Activated CD4-positive, alpha-beta memory T cell treated with anti-CD3 and anti-CD28 coated beads for 36 hours (primary cell): ENCODE results near the gene RASSF4. TPM values are rescaled to one million over a fixed set of nuclear protein-coding genes. Genes with fewer than 3 reads are reported as not detected.

Experiments
- CTCF ChIA-PET: fragments of 350-600 bp; sonication (Branson Sonifier 250); formaldehyde crosslinking; loops from one replicate; lab custom pipeline; 2021; ENCODE audit warnings: antibody characterized with exemption, inconsistent platforms; lab: Charles Lee
- POLR2A ChIA-PET: fragments of 350-600 bp; sonication (Branson Sonifier 250); formaldehyde crosslinking; loops from one replicate; lab custom pipeline; 2021; ENCODE audit warnings: antibody characterized with exemption; lab: Charles Lee
- DNase-seq: peaks from one replicate; pipeline ENCODE4 v3.0.0-alpha.2; 2020
- H3K27ac Mint-ChIP-seq: one replicate; pipeline ENCODE4 v1.8.0; 2021; ENCODE audit warnings: mixed read lengths
- H3K27me3 Mint-ChIP-seq: one replicate; pipeline ENCODE4 v1.8.0; 2021; ENCODE audit warnings: mixed read lengths
- H3K36me3 Mint-ChIP-seq: one replicate; pipeline ENCODE4 v1.8.0; 2021; ENCODE audit warnings: mixed read lengths
- H3K4me1 Mint-ChIP-seq: one replicate; pipeline ENCODE4 v1.8.0; 2021; ENCODE audit warnings: low read depth, mixed read lengths
- H3K4me3 Mint-ChIP-seq: one replicate; pipeline ENCODE4 v1.8.0; 2021; ENCODE audit warnings: mild to moderate bottlenecking, mixed read lengths
- H3K9me3 Mint-ChIP-seq: one replicate; pipeline ENCODE4 v1.8.0; 2021; ENCODE audit warnings: mixed read lengths
- intact Hi-C: fragments of 100-400 bp; cut with micrococcal nuclease; formaldehyde crosslinking; loops from one replicate; pipeline ENCODE4 v1.15.1; 2023
- total RNA-seq, 2 experiments: library from RNA; stranded (reverse); gene quantifications; one replicate each; pipeline ENCODE4 v1.2.3, GENCODE V29; 2021

Gene RASSF4
- total RNA-seq, 2 experiments from 2014 or later: 0.77 to 1.1 TPM

- no peaks in the 10 kb centered on the region for H3K36me3 Mint-ChIP-seq
- DNase-seq: peak; percentile 29
- ChIA-PET POLR2A (interaction anchor here (0.6 kb wide), 1 partner anchor 606 kb away, joined by 7 read pairs; no protein-coding TSS in a partner anchor), CTCF (interaction anchor here (1.2 to 3.9 kb wide), 2 partner anchors 21 to 36 kb away, joined by 3 to 22 read pairs; no protein-coding TSS in a partner anchor)
- intact Hi-C loops: no loop called here
- no peaks in the 10 kb centered on the region for H3K9me3 Mint-ChIP-seq
- no peak overlapping the region for H3K4me3 Mint-ChIP-seq
- no peaks in the 10 kb centered on the region for H3K27me3 Mint-ChIP-seq
- H3K4me1 Mint-ChIP-seq: peaks cover 25% of the 10 kb centered on the region
- no peak overlapping the region for H3K27ac Mint-ChIP-seq
Observed at GRCh38 chr10:44968500-44969400, 9.1 kb downstream of the RASSF4 start.

DNA sequence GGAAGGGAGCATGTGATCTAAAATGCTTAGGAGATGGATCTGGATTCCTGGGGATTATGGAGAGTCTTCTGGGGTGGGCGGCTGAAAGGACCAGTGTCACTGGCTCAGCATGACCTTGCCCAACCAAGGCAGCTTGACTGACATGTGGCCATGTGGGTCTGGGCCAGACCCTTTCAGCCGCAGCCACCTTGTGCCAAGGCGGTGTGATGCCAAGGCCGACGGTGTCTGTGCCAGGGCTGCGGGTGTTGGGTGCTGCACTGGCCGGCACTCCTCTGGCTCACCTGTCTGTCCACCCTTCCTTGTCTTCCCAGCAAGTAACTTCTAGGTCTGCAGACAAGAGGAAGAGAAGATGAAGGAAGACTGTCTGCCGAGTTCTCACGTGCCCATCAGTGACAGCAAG, 10.3 kb downstream of the RASSF4 start:
- ChIA-PET CTCF (interaction anchor here (3.9 kb wide), 1 partner anchor 37 kb away, joined by 22 read pairs; no protein-coding TSS in a partner anchor), POLR2A (no interaction called here)
- no peaks in the 10 kb centered on the region for H3K9me3 Mint-ChIP-seq
- no peak for DNase-seq
- H3K27ac Mint-ChIP-seq: no peak overlapping the region
- peaks cover 25% of the 10 kb centered on the region for H3K4me1 Mint-ChIP-seq
- H3K4me3 Mint-ChIP-seq: no peak overlapping the region
- no peaks in the 10 kb centered on the region for H3K36me3 Mint-ChIP-seq
- no peaks in the 10 kb centered on the region for H3K27me3 Mint-ChIP-seq
- intact Hi-C loops: no loop called here

- CTCF ChIA-PET: interaction anchor here (3.9 kb wide), 1 partner anchor 38 kb away, joined by 22 read pairs; no protein-coding TSS in a partner anchor
Observed at GRCh38 chr10:44970812-44971395, 11.3 kb downstream of the RASSF4 start.

GRCh38 chr10:44971434-44971833, 11.8 kb downstream of the RASSF4 start:
- no peaks in the 10 kb centered on the region for H3K36me3 Mint-ChIP-seq
- ChIA-PET CTCF (no interaction called here), POLR2A (no interaction called here)
- H3K27me3 Mint-ChIP-seq: no peaks in the 10 kb centered on the region
- no peaks in the 10 kb centered on the region for H3K9me3 Mint-ChIP-seq
- no peak overlapping the region for H3K27ac Mint-ChIP-seq
- no peak overlapping the region for H3K4me3 Mint-ChIP-seq
- peaks cover 18% of the 10 kb centered on the region for H3K4me1 Mint-ChIP-seq
- intact Hi-C loops: no loop called here
- no peak for DNase-seq

More at GRCh38 chr10:44970812-44971395, 11.3 kb downstream of the RASSF4 start:
- no peaks in the 10 kb centered on the region for H3K9me3 Mint-ChIP-seq
- H3K36me3 Mint-ChIP-seq: no peaks in the 10 kb centered on the region
- peaks cover 23% of the 10 kb centered on the region for H3K4me1 Mint-ChIP-seq
- no peak for DNase-seq
- intact Hi-C loops: no loop called here
- POLR2A ChIA-PET: no interaction called here
- no peak overlapping the region for H3K4me3 Mint-ChIP-seq
- no peak overlapping the region for H3K27ac Mint-ChIP-seq
- H3K27me3 Mint-ChIP-seq: no peaks in the 10 kb centered on the region

GRCh38 chr10:44971935-44972757, 12.5 kb downstream of the RASSF4 start:
- H3K36me3 Mint-ChIP-seq: no peaks in the 10 kb centered on the region

DNA sequence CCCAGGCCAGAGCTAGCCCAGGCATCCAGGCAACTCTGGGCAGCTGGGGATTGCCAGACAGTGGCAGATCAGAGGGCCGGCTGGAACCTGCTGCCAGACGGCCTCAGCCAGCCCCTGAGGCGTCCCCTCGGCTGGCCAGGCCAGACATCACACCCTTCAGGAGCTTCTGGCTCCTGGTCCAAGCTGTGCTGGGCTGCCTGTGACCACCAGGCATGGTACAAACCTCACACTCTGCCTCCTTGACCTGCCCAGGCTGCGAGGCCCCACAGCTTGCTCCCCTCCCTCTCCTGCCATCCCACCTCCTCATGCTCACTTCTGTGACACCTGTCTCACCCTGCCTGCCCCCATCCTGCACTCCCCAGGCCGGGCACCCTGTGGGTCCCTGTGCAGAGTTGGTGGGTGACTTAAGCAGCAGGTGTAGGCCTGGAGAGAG, 13.3 kb downstream of the RASSF4 start:
- CTCF ChIA-PET: interaction anchor here (2.3 kb wide), 1 partner anchor 40 kb away, joined by 28 read pairs; no protein-coding TSS in a partner anchor
- intact Hi-C loops: no loop called here
- Mint-ChIP-seq H3K36me3 (no peaks in the 10 kb centered on the region), H3K27ac (no peak overlapping the region), H3K9me3 (no peaks in the 10 kb centered on the region), H3K27me3 (no peaks in the 10 kb centered on the region), H3K4me3 (no peak overlapping the region), H3K4me1 (peaks cover 15% of the 10 kb centered on the region)
- POLR2A ChIA-PET: no interaction called here
- no peak for DNase-seq

More at GRCh38 chr10:44971935-44972757, 12.5 kb downstream of the RASSF4 start:
- intact Hi-C loops: no loop called here
- Mint-ChIP-seq H3K4me1 (peaks cover 17% of the 10 kb centered on the region), H3K27ac (no peak overlapping the region), H3K9me3 (no peaks in the 10 kb centered on the region), H3K27me3 (no peaks in the 10 kb centered on the region), H3K4me3 (no peak overlapping the region)
- no peak for DNase-seq
- ChIA-PET POLR2A (no interaction called here), CTCF (no interaction called here)

DNA sequence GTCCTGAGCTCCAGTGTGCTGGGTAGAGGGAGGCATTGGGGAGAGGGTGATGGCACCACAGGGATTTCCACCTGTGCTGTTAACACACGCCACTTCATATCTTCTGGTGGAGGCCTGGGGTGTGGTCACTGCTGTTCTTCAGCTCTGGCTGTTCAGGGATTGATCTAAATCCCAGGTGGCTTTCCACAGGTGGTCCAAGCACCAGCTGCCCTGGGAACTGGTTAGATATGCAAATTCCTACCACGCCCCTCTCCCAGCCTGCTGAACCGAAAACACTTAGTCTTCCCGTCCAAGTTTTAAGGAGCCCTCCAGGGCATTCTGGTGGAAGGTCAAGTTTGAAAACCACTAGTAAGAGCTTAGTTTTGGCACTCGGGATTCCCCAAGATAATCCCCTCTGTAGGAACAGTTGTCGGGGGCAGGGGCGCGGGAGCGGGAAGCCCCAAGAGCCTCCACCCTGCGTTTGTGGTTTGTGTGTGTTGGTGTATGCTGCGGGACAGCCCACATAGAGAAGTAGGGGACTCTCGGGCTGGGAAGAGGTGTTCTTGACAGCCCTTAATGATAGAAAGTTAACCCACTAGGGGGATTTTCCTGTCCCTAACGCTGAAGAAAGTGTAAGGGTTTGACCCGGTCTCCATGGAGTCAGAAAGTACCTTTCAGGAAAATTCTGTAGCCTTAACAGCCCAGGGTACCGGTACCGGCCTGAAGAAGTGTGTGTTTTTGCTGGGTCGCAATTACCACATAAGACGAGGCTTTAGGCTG, 13.9 kb downstream of the RASSF4 start:
- Mint-ChIP-seq H3K4me1 (peaks cover 9% of the 10 kb centered on the region), H3K27me3 (no peaks in the 10 kb centered on the region), H3K36me3 (no peaks in the 10 kb centered on the region), H3K27ac (no peak overlapping the region), H3K9me3 (no peaks in the 10 kb centered on the region), H3K4me3 (no peak overlapping the region)
- ChIA-PET CTCF (interaction anchor here (0.9 to 2.3 kb wide), 3 partner anchors 12 to 41 kb away, joined by 3 to 28 read pairs (median 3); no protein-coding TSS in a partner anchor), POLR2A (no interaction called here)
- intact Hi-C loops: loop anchor here (1.0 kb wide), 2 partner anchors 14 to 41 kb away; partner anchors contain the start of gene RASSF4
- no peak for DNase-seq

DNA sequence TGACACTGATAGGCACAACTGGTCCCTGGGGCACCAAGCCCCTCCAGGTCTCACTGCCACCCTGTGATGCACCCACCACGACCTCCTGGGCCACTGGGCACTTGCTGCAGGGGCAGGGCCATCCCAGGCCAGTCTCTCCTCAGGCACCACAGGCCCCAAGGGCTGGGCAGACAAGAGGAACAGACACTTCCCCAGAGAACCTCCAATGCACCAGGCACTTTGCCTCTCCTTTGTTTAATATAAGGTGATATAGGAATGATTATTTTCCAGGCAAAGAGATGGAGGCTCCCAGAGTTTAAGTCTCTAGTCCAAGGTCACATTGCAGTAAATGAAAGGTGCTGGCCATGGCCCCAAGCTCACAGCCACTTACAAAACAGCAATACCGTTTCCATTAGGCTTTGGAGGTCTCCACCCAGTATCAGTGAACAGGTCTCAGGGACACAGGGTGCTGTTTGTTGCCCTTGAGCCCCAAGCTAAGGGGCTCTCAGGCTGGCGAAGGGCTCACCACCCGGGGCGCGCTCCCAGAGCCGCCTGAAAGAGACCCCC, 14.6 kb downstream of the RASSF4 start:
- ChIA-PET CTCF (interaction anchor here (0.9 to 2.3 kb wide), 3 partner anchors 13 to 42 kb away, joined by 3 to 28 read pairs (median 3); no protein-coding TSS in a partner anchor), POLR2A (no interaction called here)
- H3K27ac Mint-ChIP-seq: no peak overlapping the region

DNA sequence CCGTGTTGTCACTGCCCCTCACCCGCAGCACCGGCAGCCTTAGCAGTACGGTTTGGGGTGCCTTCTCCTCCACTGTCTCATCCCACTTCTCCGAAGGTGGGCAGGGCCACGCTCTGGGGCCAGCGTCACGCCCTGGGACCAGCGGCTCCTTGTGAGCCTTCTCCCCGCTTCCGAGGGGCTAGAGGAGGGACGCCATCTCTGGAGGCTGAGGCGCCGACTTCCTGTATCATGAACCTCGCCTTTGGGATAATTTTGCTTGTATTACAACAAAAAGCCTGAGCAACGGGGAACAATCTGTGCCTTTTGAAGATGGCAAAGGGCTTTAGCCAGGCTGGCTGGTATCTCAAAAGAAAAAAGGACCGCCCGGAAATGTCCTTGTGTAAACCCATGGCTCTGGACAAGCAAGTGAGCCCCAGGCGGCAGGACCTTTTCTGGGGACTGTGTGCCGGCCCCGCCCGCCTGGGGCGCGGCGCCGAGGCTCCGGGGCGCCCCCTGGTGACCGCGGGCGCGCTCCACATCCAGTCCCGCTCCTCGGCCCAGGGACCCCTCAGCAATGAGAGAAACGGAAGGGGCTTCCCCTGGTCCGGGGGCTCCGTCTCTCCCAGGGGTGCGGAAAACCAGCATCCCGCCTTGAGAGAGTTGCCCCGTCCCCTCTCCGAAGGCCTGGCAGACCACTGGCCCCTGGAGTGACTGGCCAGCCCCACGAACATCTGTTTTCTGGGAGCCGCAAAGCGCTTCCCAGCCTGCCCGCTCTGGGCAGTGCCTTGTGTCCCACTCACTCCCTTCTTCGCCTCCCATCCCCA, 15.2 kb downstream of the RASSF4 start:
- POLR2A ChIA-PET: interaction anchor here (0.5 kb wide), 1 partner anchor 18 kb away, joined by 3 read pairs; no protein-coding TSS in a partner anchor
- intact Hi-C loops: loop anchor here (1.0 kb wide), 3 partner anchors 16 to 43 kb away; partner anchors contain the start of genes RASSF4 and ZNF22
- CTCF ChIA-PET: interaction anchor here (0.9 to 2.3 kb wide), 6 partner anchors 14 to 42 kb away, joined by 3 to 28 read pairs (median 4); no protein-coding TSS in a partner anchor

More for the DNA sequence above, 14.6 kb downstream of the RASSF4 start:
- intact Hi-C loops: loop anchor here (1.0 kb wide), 2 partner anchors 15 to 42 kb away; partner anchors contain the start of gene RASSF4
- no peaks in the 10 kb centered on the region for H3K9me3 Mint-ChIP-seq
- no peaks in the 10 kb centered on the region for H3K36me3 Mint-ChIP-seq
- H3K27me3 Mint-ChIP-seq: no peaks in the 10 kb centered on the region
- peaks cover 2% of the 10 kb centered on the region for H3K4me1 Mint-ChIP-seq
- DNase-seq: no peak
- H3K4me3 Mint-ChIP-seq: peak overlapping the region; percentile 68

More for the DNA sequence above, 15.2 kb downstream of the RASSF4 start:
- H3K4me1 Mint-ChIP-seq: peaks cover 2% of the 10 kb centered on the region
- H3K27me3 Mint-ChIP-seq: no peaks in the 10 kb centered on the region
- no peaks in the 10 kb centered on the region for H3K9me3 Mint-ChIP-seq
- H3K27ac Mint-ChIP-seq: no peak overlapping the region
- H3K36me3 Mint-ChIP-seq: no peaks in the 10 kb centered on the region
- DNase-seq: peak; percentile 74
- peak overlapping the region; percentile 68 for H3K4me3 Mint-ChIP-seq
